DOHH2 (cell line): Measurements from ENCODE around the gene TAF1C.

Source experiments
- CTCF ChIP-seq: fragments of 200-600 bp; sonication (generic); IDR thresholded peaks from one replicate; pipeline ENCODE4 v1.5.1; 2014; ENCODE audit warnings: antibody characterized with exemption, mild to moderate bottlenecking, low read depth, low read length; ENCODE audit not compliant: poor library complexity, severe bottlenecking
- EZH2phosphoT487 ChIP-seq: fragments of 200-600 bp; sonication (generic); IDR thresholded peaks from 2 replicates; pipeline ENCODE4 v1.6.1; 2017; ENCODE audit warnings: borderline replicate concordance, mild to moderate bottlenecking, antibody characterized with exemption, low read length, moderate library complexity, mixed read lengths

DNA sequence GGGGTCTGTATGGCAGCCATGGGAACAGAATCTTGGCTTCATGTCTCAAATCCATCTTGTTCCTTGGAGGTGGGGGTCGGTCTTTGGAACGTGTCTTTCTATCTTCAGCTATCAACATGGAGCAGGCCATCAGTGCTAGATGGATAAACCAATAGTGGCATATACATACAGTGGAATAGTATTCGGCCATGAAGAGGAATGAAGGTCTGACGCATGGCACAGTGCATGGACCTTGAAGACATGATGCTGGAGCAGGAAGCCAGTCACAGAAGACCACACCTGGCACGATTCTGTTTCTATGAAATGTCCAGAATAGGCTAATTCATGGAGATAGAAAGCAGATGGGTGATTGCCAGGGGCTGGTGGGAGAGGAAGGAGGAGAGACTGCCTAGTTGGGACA lies 45.2 kb upstream of the TAF1C start:
- no peak for TF ChIP-seq CTCF
- TF ChIP-seq EZH2phosphoT487: no peak
